Endothelial cell of umbilical vein (primary cell): ENCODE measurements around the gene NRARP. TPM values are rescaled to one million over a fixed set of nuclear protein-coding genes. Genes with fewer than 3 reads are reported as not detected.

Experiments used
- BruUV-seq: library from RNA; stranded (reverse); fragments of 400-500 nt; replicated peaks from 2 replicates; lab custom pipeline; 2021; lab: Mats Ljungman, UMichigan
- CTCF ChIA-PET: fragments of 300-600, 350-600 bp; sonication (Branson Sonifier 250); formaldehyde crosslinking; loops from one replicate; lab custom pipeline; 2021; ENCODE audit warnings: antibody characterized with exemption, inconsistent platforms; lab: Charles Lee
- POLR2A ChIA-PET: fragments of 300-600, 350-600 bp; sonication (Branson Sonifier 250); formaldehyde crosslinking; loops from one replicate; lab custom pipeline; 2021; ENCODE audit warnings: antibody characterized with exemption, inconsistent platforms; lab: Charles Lee
- DNase-seq: peaks from one replicate; pipeline ENCODE4 v3.0.0-alpha.2; 2011; ENCODE audit warnings: low read depth, low spot score
- FAIRE-seq: peaks from 2 replicates; lab custom pipeline; 2011; peaks lifted over from hg19 to GRCh38; lab: Jason Lieb, UNC
- H2AFZ ChIP-seq: 2 replicates; pipeline ENCODE4 v1.6.0; 2012; ENCODE audit warnings: low read depth, low read length, control low read depth, inconsistent platforms
- H3K27ac ChIP-seq: 2 replicates; pipeline ENCODE4 v1.5.1; 2011; ENCODE audit warnings: low read depth, mild to moderate bottlenecking, control low read depth, low read length, moderate library complexity; ENCODE audit not compliant: insufficient read depth
- H3K27me3 ChIP-seq, 2 experiments: 2 replicates each; pipeline versions ENCODE4 v1.6.0 to v1.6.1; 2011; ENCODE audit warnings: low read length in 2 of 2, mixed read lengths in 1 of 2; ENCODE audit not compliant: control insufficient read depth in 2 of 2, insufficient read depth in 2 of 2
- H3K36me3 ChIP-seq, 2 experiments: 2 replicates in 1 of 2; 3 replicates in 1 of 2; pipeline ENCODE4 v1.5.1; 2011; ENCODE audit warnings: low read length in 2 of 2, mild to moderate bottlenecking in 1 of 2, moderate library complexity in 1 of 2; ENCODE audit not compliant: control insufficient read depth in 2 of 2, insufficient read depth in 2 of 2; ENCODE audit errors: extremely low read depth in 1 of 2
- H3K4me1 ChIP-seq: 3 replicates; pipeline ENCODE4 v1.5.1; 2011; ENCODE audit warnings: mild to moderate bottlenecking, low read length; ENCODE audit not compliant: control insufficient read depth, insufficient read depth; ENCODE audit errors: extremely low read depth
- H3K4me2 ChIP-seq: 2 replicates; pipeline ENCODE4 v1.6.1; 2011; ENCODE audit warnings: low read length, control low read depth, mixed read lengths; ENCODE audit not compliant: insufficient read depth
- H3K4me3 ChIP-seq, 3 experiments: fragments of 200-600 bp in 1 of 3; sonication (generic), shearing (Covaris generic) in 1 of 3; replicated peaks in 1 of 3; 2 replicates each; pipeline ENCODE4 v1.5.1; 2011 to 2016; ENCODE audit warnings: control low read depth in 3 of 3, low read length in 3 of 3, mild to moderate bottlenecking in 2 of 3, inconsistent platforms in 1 of 3, low read depth in 1 of 3, moderate library complexity in 1 of 3; ENCODE audit not compliant: insufficient read depth in 1 of 3
- H3K79me2 ChIP-seq: 2 replicates; pipeline ENCODE4 v1.6.0; 2012; ENCODE audit warnings: low read length, inconsistent platforms; ENCODE audit not compliant: control insufficient read depth, insufficient read depth
- H3K9ac ChIP-seq: replicated peaks from 2 replicates; pipeline ENCODE3; 2011; ENCODE audit warnings: low read length, control low read depth; ENCODE audit not compliant: insufficient read depth; ENCODE audit errors: extremely low read depth
- H3K9me1 ChIP-seq: replicated peaks from 3 replicates; pipeline ENCODE4 v1.6.0; 2011; ENCODE audit warnings: mild to moderate bottlenecking, low read length; ENCODE audit not compliant: control insufficient read depth, insufficient read depth; ENCODE audit errors: extremely low read depth
- H3K9me3 ChIP-seq: replicated peaks from 2 replicates; pipeline ENCODE4 v1.5.1; 2012; ENCODE audit warnings: low read length, inconsistent platforms; ENCODE audit not compliant: control insufficient read depth, insufficient read depth
- H4K20me1 ChIP-seq: replicated peaks from 2 replicates; pipeline ENCODE3; 2011; ENCODE audit warnings: mild to moderate bottlenecking, low read length; ENCODE audit not compliant: control insufficient read depth, insufficient read depth; ENCODE audit errors: extremely low read depth
- EZH2 ChIP-seq: IDR thresholded peaks from 2 replicates; pipeline ENCODE4 v1.6.1; 2012; ENCODE audit warnings: borderline replicate concordance, low read depth, mild to moderate bottlenecking, moderate library complexity, low read length, inconsistent platforms; ENCODE audit not compliant: severe bottlenecking
- FOS ChIP-seq: IDR thresholded peaks from 2 replicates; pipeline ENCODE4 v1.6.1; 2011; ENCODE audit warnings: mild to moderate bottlenecking, low read length, moderate library complexity, borderline replicate concordance; ENCODE audit not compliant: insufficient read depth
- GATA2 ChIP-seq: IDR thresholded peaks from 2 replicates; pipeline ENCODE4 v1.7.0; 2011; ENCODE audit warnings: low read depth, mild to moderate bottlenecking, moderate library complexity, mixed read lengths, low read length; ENCODE audit not compliant: insufficient read length, insufficient read depth
- JUN ChIP-seq: IDR thresholded peaks from 2 replicates; pipeline ENCODE4 v1.6.1; 2011; ENCODE audit warnings: borderline replicate concordance, low read depth; ENCODE audit not compliant: insufficient read length, insufficient read depth
- MAX ChIP-seq: IDR thresholded peaks from 2 replicates; pipeline ENCODE4 v1.6.1; 2011; ENCODE audit not compliant: insufficient read depth, insufficient read length
- MYC ChIP-seq: IDR thresholded peaks from one replicate; pipeline ENCODE4 v1.6.1; 2011; ENCODE audit warnings: mild to moderate bottlenecking, low read depth, low read length
- POLR2A ChIP-seq: IDR thresholded peaks from 2 replicates; pipeline ENCODE4 v1.6.1; 2012; ENCODE audit warnings: low read depth, mild to moderate bottlenecking, control low read depth, low read length
- POLR2AphosphoS5 ChIP-seq: IDR thresholded peaks from 2 replicates; pipeline ENCODE4 v1.6.1; 2012; ENCODE audit warnings: low read depth, mild to moderate bottlenecking, control low read depth, low read length, moderate library complexity; ENCODE audit not compliant: insufficient read depth
- dilution Hi-C: fragments of 300-500 bp; cut with MboI; formaldehyde crosslinking; loops from one replicate; pipeline ENCODE4 v1.15.0; 2019; ENCODE audit warnings: low sequenced_read_pairs; ENCODE audit not compliant: extremely low pct_ligation_motif_present
- intact Hi-C: fragments of 100-400 bp; cut with micrococcal nuclease; formaldehyde crosslinking; loops from one replicate; pipeline ENCODE4 v1.10.0; 2022
- polyA plus RNA-seq, 4 experiments: library from polyadenylated mRNA; depleted of rRNA in 3 of 4; stranded (reverse) in 3 of 4; unstranded in 1 of 4; fragments of >200 nt; gene quantifications; 2 replicates each; pipeline versions ENCODE4 v1.2.1 to v1.2.3, GENCODE V29; 2011 to 2012; ENCODE audit warnings: missing spikeins in 1 of 4
- total RNA-seq: library from RNA; stranded (reverse); gene quantifications from 2 replicates; pipeline ENCODE4 v1.2.3, GENCODE V29; 2021
- TF ChIP-seq, protein P1 (sequence below), 2 donors: IDR thresholded peaks; 1 replicate in 1 of 2; 2 replicates in 1 of 2; pipeline ENCODE4 v1.5.1; 2011; ENCODE audit warnings: low read length in 2 of 2, mild to moderate bottlenecking in 2 of 2, moderate library complexity in 2 of 2, control low read depth in 1 of 2, inconsistent platforms in 1 of 2, low read depth in 1 of 2; ENCODE audit not compliant: insufficient read depth in 1 of 2; ENCODE audit errors: extremely low read depth in 1 of 2

Gene NRARP
- total and polyA plus RNA-seq, 2 donors (not counting 3 experiments of a cell fraction or from before 2014, with no cell fraction given): 50.0 to 72.9 TPM

DNA sequence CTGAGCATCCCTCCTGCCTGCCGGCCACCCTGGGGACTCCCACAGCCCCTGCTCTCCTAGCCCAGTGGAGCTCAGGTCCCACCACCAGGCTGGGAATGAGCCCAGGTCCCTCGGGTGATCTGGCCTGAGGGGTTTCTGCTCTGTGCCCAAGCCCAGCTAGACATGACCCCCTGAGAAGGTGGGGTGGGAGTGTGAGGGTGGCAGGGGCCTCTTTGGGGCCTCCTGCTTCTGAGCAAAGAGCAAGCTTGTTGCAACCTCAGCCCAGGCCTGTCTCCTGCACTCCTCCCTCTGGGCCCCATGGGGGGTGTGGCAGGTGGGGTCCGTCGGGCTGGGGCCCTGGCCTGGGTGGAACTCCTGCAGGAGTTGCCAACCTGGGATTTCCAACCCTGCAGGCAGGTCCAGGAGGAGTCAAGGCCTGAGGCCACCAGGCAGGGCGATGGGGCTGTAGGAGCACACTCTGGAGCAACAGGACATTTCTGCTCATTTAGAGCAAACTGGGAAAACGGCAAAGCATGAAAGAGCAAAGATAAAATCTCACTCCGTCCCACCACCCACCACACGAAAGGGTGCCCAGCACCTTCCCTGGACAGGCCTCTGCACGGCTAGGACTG, 11.4 kb upstream of the NRARP start:
- no peak for FAIRE-seq
- H3K4me2 ChIP-seq: no peak overlapping the region
- no peaks in the 10 kb centered on the region for H4K20me1 ChIP-seq
- no peaks in the 10 kb centered on the region for H3K9me3 ChIP-seq
- no peak overlapping the region for H3K9ac ChIP-seq
- no peak overlapping the region for H3K4me3 ChIP-seq
- TF ChIP-seq MAX (no peak), JUN (no peak), EZH2 (no peak), FOS (no peak), POLR2A (no peak), POLR2AphosphoS5 (no peak), GATA2 (no peak), MYC (no peak)
- TF ChIP-seq, protein P1, sequence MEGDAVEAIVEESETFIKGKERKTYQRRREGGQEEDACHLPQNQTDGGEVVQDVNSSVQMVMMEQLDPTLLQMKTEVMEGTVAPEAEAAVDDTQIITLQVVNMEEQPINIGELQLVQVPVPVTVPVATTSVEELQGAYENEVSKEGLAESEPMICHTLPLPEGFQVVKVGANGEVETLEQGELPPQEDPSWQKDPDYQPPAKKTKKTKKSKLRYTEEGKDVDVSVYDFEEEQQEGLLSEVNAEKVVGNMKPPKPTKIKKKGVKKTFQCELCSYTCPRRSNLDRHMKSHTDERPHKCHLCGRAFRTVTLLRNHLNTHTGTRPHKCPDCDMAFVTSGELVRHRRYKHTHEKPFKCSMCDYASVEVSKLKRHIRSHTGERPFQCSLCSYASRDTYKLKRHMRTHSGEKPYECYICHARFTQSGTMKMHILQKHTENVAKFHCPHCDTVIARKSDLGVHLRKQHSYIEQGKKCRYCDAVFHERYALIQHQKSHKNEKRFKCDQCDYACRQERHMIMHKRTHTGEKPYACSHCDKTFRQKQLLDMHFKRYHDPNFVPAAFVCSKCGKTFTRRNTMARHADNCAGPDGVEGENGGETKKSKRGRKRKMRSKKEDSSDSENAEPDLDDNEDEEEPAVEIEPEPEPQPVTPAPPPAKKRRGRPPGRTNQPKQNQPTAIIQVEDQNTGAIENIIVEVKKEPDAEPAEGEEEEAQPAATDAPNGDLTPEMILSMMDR (IDR thresholded peaks at IDR 0.05; ENCODE audit: extremely low read depth in 1 of 2, insufficient read depth in 1 of 2, low read depth in 1 of 2, low read length in 2 of 2): no peak
- no peaks in the 10 kb centered on the region for H3K79me2 ChIP-seq
- H3K27ac ChIP-seq: no peak overlapping the region
- intact Hi-C loops: no loop called here
- no peak overlapping the region for H2AFZ ChIP-seq
- H3K9me1 ChIP-seq: no peaks in the 10 kb centered on the region
- H3K36me3 ChIP-seq: no peaks in the 10 kb centered on the region
- POLR2A ChIA-PET: interaction anchor here (0.5 kb wide), 1 partner anchor 349 kb away, joined by 3 read pairs; no protein-coding TSS in a partner anchor
- peaks cover 9% of the 10 kb centered on the region for H3K4me1 ChIP-seq
- H3K27me3 ChIP-seq: no peaks in the 10 kb centered on the region
- BruUV-seq: no TSS peak
- no peak for DNase-seq
- dilution Hi-C loops: no loop called here
- CTCF ChIA-PET: interaction anchor here (1.3 to 1.9 kb wide), 2 partner anchors 11 to 25 kb away, joined by 4 to 14 read pairs; partner anchors contain the start of gene NRARP
